Activated T-helper 17 cell treated with anti-CD3 and anti-CD28 coated beads, Interleukin-2, amount 50 U/mL, for 72 hours (primary cell): ENCODE results near the gene IL23R. TPM values are rescaled to one million over a fixed set of nuclear protein-coding genes. Genes with fewer than 3 reads are reported as not detected.
"Not testable (repeated sequence)": the region's sequence is repeated elsewhere in the genome, so short reads cannot be mapped to it uniquely, and the experiment has no call there.

Experiments
- ATAC-seq: fragments of 150-1000 bp; cut with Tn5 transposase; replicated peaks from 2 replicates; pipeline ENCODE4 v1.10.0; 2021; ENCODE audit warnings: mild to moderate bottlenecking, moderate library complexity
- H3K27ac Mint-ChIP-seq: one replicate; pipeline ENCODE4 v1.8.0; 2022; ENCODE audit warnings: mixed read lengths
- H3K27me3 Mint-ChIP-seq: one replicate; pipeline ENCODE4 v1.8.0; 2022; ENCODE audit warnings: mixed read lengths
- H3K36me3 Mint-ChIP-seq: one replicate; pipeline ENCODE4 v1.8.0; 2022; ENCODE audit warnings: low read depth, mild to moderate bottlenecking, mixed read lengths
- H3K4me1 Mint-ChIP-seq: one replicate; pipeline ENCODE4 v1.8.0; 2022; ENCODE audit warnings: mixed read lengths
- H3K4me3 Mint-ChIP-seq: one replicate; pipeline ENCODE4 v1.8.0; 2022; ENCODE audit warnings: mild to moderate bottlenecking, mixed read lengths
- H3K9me3 Mint-ChIP-seq: one replicate; pipeline ENCODE4 v1.8.0; 2022; ENCODE audit warnings: mixed read lengths
- total RNA-seq, 2 donors: library from RNA; stranded (reverse); gene quantifications; one replicate each; pipeline ENCODE4 v1.2.3, GENCODE V29; 2022

IL23R gene
- total RNA-seq, 2 donors from 2014 or later, result 15.2 to 20.1 TPM

- Mint-ChIP-seq H3K9me3 (no peaks in the 10 kb centered on the region), H3K36me3 (peaks cover 58% of the 10 kb centered on the region), H3K4me3 (no peak overlapping the region), H3K27me3 (no peaks in the 10 kb centered on the region), H3K27ac (no peak overlapping the region), H3K4me1 (peaks cover 17% of the 10 kb centered on the region)
- ATAC-seq, result peak; percentile 29
Observed at GRCh38 chr1:67194209-67194863, 28.1 kb downstream of the IL23R start.

- Mint-ChIP-seq H3K4me3 (no peak overlapping the region), H3K9me3 (peaks cover 4% of the 10 kb centered on the region), H3K27me3 (no peaks in the 10 kb centered on the region), H3K4me1 (peaks cover 14% of the 10 kb centered on the region), H3K27ac (no peak overlapping the region), H3K36me3 (peaks cover 76% of the 10 kb centered on the region)
- ATAC-seq, result no peak
Observed at GRCh38 chr1:67200755-67201154, 34.5 kb downstream of the IL23R start.

GRCh38 chr1:67201891-67202290 lies 35.6 kb downstream of the IL23R start:
- Mint-ChIP-seq H3K4me3 (no peak overlapping the region), H3K27ac (no peak overlapping the region), H3K36me3 (peaks cover 76% of the 10 kb centered on the region), H3K4me1 (peaks cover 10% of the 10 kb centered on the region), H3K27me3 (no peaks in the 10 kb centered on the region), H3K9me3 (peaks cover 4% of the 10 kb centered on the region)
- ATAC-seq, result no peak

GRCh38 chr1:67204298-67204980 lies 38.2 kb downstream of the IL23R start:
- no peak for ATAC-seq
- H3K9me3 Mint-ChIP-seq, result peaks cover 4% of the 10 kb centered on the region
- H3K36me3 Mint-ChIP-seq, result peaks cover 83% of the 10 kb centered on the region
- H3K27me3 Mint-ChIP-seq, result no peaks in the 10 kb centered on the region
- H3K4me3 Mint-ChIP-seq, result no peak overlapping the region
- no peak overlapping the region for H3K27ac Mint-ChIP-seq
- H3K4me1 Mint-ChIP-seq, result peaks cover 7% of the 10 kb centered on the region

GRCh38 chr1:67207398-67207797 lies 41.1 kb downstream of the IL23R start:
- not testable (repeated sequence) for H3K9me3 Mint-ChIP-seq, H3K27me3 Mint-ChIP-seq, H3K27ac Mint-ChIP-seq, ATAC-seq, H3K4me3 Mint-ChIP-seq
- H3K4me1 Mint-ChIP-seq, result peaks cover 13% of the 10 kb centered on the region
- H3K36me3 Mint-ChIP-seq, result peaks cover 81% of the 10 kb centered on the region

- Mint-ChIP-seq H3K27ac (no peak overlapping the region), H3K9me3 (no peaks in the 10 kb centered on the region), H3K36me3 (peaks cover 73% of the 10 kb centered on the region), H3K4me1 (peaks cover 17% of the 10 kb centered on the region), H3K27me3 (no peaks in the 10 kb centered on the region), H3K4me3 (no peak overlapping the region)
- ATAC-seq, result no peak
Observed at GRCh38 chr1:67208217-67208616, 42.0 kb downstream of the IL23R start.

- no peaks in the 10 kb centered on the region for H3K27me3 Mint-ChIP-seq
- peak overlapping the region; percentile 12 for H3K27ac Mint-ChIP-seq
- no peaks in the 10 kb centered on the region for H3K9me3 Mint-ChIP-seq
- no peak overlapping the region for H3K4me3 Mint-ChIP-seq
- ATAC-seq, result no peak
- H3K4me1 Mint-ChIP-seq, result peaks cover 18% of the 10 kb centered on the region
- peaks cover 63% of the 10 kb centered on the region for H3K36me3 Mint-ChIP-seq
Observed at GRCh38 chr1:67209521-67209920, 43.3 kb downstream of the IL23R start.

- Mint-ChIP-seq H3K36me3 (peaks cover 58% of the 10 kb centered on the region), H3K4me1 (peaks cover 30% of the 10 kb centered on the region), H3K9me3 (peaks cover 5% of the 10 kb centered on the region), H3K4me3 (peak overlapping the region; percentile 46), H3K27me3 (no peaks in the 10 kb centered on the region), H3K27ac (peak overlapping the region; percentile 67)
- ATAC-seq, result peak; percentile 89
Observed at GRCh38 chr1:67211589-67212563, 45.6 kb downstream of the IL23R start.

- H3K4me3 Mint-ChIP-seq, result peak overlapping the region; percentile 46
- H3K27ac Mint-ChIP-seq, result no peak overlapping the region
- ATAC-seq, result no peak
- no peaks in the 10 kb centered on the region for H3K27me3 Mint-ChIP-seq
- H3K9me3 Mint-ChIP-seq, result peaks cover 5% of the 10 kb centered on the region
- peaks cover 45% of the 10 kb centered on the region for H3K36me3 Mint-ChIP-seq
- peaks cover 34% of the 10 kb centered on the region for H3K4me1 Mint-ChIP-seq
Observed at GRCh38 chr1:67213164-67213563, 46.9 kb downstream of the IL23R start.

- H3K4me3 Mint-ChIP-seq, result no peak overlapping the region
- peaks cover 34% of the 10 kb centered on the region for H3K4me1 Mint-ChIP-seq
- no peaks in the 10 kb centered on the region for H3K27me3 Mint-ChIP-seq
- peak overlapping the region; percentile 64 for H3K27ac Mint-ChIP-seq
- H3K36me3 Mint-ChIP-seq, result peaks cover 38% of the 10 kb centered on the region
- peaks cover 5% of the 10 kb centered on the region for H3K9me3 Mint-ChIP-seq
- ATAC-seq, result no peak
Observed at GRCh38 chr1:67213948-67214347, 47.7 kb downstream of the IL23R start.

- Mint-ChIP-seq H3K27ac (peak overlapping the region; percentile 64), H3K4me1 (peaks cover 30% of the 10 kb centered on the region), H3K27me3 (no peaks in the 10 kb centered on the region), H3K9me3 (peaks cover 5% of the 10 kb centered on the region), H3K36me3 (peaks cover 38% of the 10 kb centered on the region), H3K4me3 (no peak overlapping the region)
- ATAC-seq, result no peak
Observed at GRCh38 chr1:67214420-67215174, 48.3 kb downstream of the IL23R start.

GRCh38 chr1:67216401-67216800 lies 50.1 kb downstream of the IL23R start:
- H3K4me1 Mint-ChIP-seq, result peaks cover 30% of the 10 kb centered on the region
- H3K27me3 Mint-ChIP-seq, result no peaks in the 10 kb centered on the region
- ATAC-seq, result no peak
- no peak overlapping the region for H3K27ac Mint-ChIP-seq
- H3K9me3 Mint-ChIP-seq, result peaks cover 5% of the 10 kb centered on the region
- H3K36me3 Mint-ChIP-seq, result peaks cover 32% of the 10 kb centered on the region
- no peak overlapping the region for H3K4me3 Mint-ChIP-seq

- Mint-ChIP-seq H3K27ac (no peak overlapping the region), H3K4me3 (no peak overlapping the region), H3K36me3 (peaks cover 23% of the 10 kb centered on the region), H3K27me3 (no peaks in the 10 kb centered on the region), H3K9me3 (peaks cover 5% of the 10 kb centered on the region), H3K4me1 (peaks cover 21% of the 10 kb centered on the region)
- ATAC-seq, result no peak
Observed at GRCh38 chr1:67217417-67217816, 51.2 kb downstream of the IL23R start.

GRCh38 chr1:67217938-67218337 lies 51.7 kb downstream of the IL23R start:
- H3K4me1 Mint-ChIP-seq, result peaks cover 20% of the 10 kb centered on the region
- H3K4me3 Mint-ChIP-seq, result no peak overlapping the region
- peaks cover 5% of the 10 kb centered on the region for H3K9me3 Mint-ChIP-seq
- ATAC-seq, result no peak
- peaks cover 23% of the 10 kb centered on the region for H3K36me3 Mint-ChIP-seq
- H3K27ac Mint-ChIP-seq, result no peak overlapping the region
- no peaks in the 10 kb centered on the region for H3K27me3 Mint-ChIP-seq
